HG03571 (cell line): ENCODE data around the gene TENT5C.

Experiments used
- ATAC-seq: cut with Tn5 transposase; IDR thresholded peaks from one replicate; pipeline ENCODE4 v1.9.1; 2021; ENCODE audit not compliant: unreplicated experiment

TENT5C gene

DNA sequence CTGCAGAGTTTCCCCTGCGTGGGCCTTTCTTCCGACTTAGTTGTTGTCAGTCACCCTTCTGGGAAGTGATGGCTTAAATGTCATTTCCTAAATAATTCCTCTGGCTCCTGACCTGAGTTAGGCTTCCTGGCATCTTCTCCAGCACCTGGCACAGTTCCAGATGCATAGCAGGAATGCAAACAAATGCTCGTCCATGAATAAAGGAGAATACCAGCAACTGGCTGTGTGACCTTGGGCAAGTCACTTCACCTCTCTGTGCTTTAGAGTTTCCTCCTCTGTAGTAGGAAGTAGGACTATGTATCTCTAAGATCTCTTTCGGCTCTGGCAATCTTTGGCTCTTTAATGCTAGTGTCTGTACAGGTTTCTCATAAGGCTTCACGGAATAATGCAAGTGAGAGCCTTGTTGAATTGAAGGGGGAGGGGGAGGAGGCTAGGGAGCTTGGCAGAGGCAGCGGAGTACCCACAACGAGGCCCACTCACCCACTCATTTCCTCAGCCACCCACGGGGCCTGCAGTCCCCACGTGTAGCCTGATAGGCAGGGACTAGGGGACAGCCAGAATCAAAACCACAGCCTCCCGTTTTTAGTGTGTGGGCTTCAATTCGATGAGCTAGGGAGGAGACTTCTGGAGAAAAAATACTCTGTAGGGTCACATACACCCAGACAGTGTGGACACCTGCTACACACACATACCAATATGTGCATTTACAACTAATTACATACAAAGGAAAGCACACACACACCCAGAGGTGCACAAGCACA, 48.1 kb downstream of the TENT5C start:
- no peak for ATAC-seq

DNA sequence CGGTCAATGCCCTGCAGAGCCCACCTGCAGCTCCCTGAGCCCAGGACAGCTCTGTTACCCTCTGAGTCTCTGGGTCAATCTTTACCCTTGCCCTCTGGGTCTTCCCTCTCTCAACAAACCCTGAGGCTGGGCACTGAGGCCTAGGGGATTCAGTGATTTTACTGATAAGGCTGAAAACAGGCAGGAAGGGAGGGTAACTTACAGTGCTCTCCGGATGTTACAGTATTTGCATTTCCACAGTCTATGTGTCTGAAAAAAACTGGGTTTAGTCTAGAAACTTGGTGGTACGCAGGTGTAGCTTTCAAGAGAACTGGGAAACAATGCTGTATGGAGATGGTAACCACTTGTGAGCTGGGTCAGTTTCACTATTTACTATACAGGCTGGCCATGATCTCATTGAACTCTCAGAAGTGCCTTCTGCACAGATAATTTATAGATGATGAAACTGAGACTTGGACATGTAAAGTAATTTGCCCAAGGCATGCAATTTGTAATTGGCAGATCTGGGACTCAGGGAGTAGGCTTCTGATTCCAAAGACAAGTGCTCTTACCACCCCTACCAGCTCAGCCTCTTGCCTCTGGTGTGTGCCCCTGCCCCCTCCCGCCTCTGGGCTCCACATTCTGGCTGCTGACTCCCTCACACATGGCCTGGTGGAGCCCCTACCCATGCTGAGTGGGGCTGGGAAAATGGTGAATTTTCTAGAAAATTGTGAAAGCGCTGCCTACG, 48.8 kb downstream of the TENT5C start:
- peak; percentile 76 for ATAC-seq

DNA sequence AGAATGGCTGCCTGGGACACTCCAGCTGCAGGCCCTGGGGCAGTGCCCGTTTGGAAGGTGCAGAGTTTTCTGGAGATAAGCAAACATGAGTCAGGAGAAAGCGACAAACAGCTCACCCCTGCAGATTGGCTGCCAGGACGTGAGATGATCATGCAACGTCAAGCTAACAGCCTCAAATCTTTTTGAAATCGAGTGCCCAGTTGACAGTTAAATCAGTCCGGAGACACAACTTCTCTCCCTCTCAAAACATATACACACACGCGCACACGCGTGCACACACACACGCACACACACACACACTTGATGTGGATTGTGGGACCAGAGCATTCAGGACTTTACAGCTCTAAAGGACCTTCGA, 49.4 kb downstream of the TENT5C start:
- ATAC-seq = no peak

DNA sequence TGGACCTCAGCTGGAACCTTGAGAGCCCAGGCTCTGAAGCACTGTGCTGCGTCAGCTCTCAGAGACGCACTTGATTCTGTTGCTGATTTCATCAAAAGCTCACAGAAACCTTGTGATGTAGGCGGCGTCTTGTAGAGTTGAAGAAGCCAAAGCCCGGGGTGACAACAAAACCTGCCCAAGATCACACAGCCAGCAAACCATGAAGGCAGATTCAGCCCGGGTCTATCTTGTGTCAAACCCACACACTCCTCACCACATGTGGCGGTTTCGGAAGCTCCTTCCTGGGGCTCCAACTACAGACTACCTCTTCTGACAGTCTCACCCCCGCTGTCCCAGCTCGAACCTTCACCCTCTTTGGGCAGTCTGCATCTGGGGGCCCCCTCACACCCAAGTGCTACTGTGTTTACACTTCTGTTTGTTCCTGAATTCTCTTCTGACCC, 50.4 kb downstream of the TENT5C start:
- peak; percentile 32 for ATAC-seq

DNA sequence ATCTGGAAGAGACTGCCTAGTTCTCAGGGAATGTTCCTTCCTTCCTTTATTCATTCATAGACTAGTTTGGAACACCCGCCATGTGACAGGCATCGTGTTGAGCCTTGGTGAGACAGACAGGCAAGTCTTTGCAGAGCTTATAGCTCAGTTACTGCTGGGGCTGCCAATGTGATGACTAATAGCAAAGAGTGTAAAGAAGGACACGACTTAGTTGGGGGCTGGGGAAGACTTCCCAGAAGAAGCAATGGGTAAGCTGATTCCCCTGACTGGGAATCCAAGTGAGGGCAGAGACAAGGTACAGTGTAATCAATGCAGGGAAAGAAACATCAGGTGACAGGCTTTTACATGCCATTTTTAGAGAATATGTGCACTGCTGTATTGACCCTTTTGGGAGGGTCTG, 51.2 kb downstream of the TENT5C start:
- no peak for ATAC-seq

DNA sequence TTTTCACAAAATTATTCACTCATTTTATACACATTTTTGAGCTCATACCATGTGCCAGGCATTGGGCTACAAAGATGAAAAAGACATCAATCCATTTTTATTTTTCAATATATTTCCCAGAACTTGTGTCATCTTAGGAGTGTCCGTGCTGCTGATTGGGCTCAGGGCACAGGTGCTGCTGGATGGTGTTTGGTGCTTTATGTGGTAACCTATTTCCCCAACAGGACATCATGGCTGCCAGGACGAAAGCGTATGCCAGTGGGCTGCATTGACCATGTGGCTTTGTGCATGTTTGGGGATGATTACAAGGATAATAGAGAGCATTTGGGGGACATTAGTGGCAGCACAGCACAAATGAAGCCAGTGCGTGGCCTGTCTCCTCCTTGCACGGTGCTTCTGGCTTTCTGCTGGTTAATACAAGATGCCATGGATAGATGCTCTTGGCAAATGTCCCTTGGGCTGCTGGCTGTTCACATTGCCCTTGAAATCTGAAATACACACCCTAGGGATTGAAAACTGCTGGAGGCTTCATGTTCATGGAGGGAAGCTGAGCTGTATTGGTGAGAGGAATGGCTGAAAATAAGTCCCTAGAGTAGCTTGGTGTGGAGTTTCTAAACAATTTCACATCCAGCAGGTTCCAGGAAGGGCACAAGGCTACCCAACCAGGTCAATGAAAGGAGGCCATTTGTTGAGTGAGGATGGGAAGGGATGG, 52.3 kb downstream of the TENT5C start:
- no peak for ATAC-seq

DNA sequence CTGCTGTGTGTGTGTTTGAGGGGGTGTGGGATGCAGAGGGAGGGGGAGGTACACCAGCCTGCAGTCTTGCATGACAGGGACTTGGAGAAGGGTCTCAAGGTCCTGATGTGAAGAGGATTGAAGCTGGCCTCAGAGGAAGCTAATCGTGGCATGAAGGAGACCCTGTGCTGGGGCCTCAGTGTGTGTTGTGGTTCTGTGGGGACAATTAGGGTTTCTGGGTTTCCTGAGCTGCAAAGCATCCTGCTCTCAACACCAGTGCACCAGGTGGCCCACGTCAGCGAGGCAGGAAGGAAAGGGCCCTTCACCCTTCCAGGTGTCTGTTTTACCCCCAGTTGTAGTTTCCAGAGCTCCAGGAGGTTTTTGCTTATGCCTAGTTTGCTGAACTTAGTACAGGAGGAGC, 52.8 kb downstream of the TENT5C start:
- ATAC-seq = peak; percentile 34

DNA sequence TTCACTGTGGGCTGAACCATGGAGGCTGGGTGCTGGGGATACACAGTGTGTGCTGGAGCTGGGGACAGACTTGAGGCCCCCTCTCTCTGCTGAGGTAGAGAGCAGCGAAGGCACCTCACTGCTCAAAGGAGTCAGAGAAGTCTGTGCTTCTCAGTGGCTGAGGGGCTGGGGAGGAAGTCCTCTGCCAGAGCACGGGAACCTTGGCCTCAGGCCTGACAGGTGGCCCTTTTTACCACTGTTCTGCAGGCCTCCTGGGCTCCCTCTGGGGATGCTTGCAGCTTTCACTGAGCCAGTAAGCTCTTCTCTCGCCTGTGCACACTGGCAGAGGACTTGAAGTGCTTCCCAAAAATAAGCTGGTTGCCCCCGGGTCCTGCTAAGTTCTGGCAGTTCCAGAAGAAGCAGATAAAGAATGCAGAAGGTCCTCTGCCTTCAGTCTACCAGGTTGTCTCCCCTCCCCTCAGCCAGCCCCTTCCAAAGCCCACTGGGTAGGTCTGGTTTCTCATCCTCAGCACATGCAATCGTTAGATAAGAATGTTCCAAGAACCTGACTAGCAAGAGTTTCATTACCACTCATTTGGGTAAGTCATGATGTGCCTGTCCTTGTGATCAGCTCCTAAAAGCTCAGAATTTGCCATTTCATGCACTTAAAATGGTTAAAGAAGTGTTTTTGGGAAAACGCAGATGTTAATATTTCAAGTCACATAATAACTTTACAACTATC, 53.9 kb downstream of the TENT5C start:
- ATAC-seq = no peak

DNA sequence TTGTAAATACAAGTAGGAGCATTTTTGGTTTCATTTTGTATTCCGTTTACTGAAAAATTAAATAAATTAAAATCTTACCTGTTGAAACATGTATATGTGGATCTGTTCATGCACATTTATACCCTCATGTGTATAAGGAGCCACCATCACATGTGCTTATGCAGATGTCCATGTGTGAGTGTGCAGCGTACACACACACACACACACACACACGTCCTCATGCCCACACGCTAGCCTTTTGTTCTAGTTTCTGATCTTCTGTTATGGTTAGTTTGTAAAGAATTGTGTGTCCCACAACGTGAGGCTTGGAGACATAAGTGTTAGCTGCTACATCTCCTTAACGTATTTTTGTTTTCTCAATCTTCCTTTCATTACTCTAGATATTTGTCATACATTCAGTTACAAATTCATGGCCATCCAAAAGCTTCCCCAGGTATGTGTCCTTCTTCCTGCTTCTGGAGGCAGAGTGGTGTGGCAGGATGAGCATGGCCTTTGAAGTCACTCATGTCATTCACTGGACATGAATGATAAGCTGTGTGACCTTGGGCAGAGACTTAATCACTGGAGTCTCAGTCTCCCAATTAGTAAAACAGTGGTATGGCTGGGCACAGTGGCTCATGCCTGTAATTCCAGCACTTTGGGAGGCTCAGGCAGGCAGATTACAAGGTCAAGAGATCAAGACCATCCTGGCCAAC, 54.6 kb downstream of the TENT5C start:
- ATAC-seq = no peak

DNA sequence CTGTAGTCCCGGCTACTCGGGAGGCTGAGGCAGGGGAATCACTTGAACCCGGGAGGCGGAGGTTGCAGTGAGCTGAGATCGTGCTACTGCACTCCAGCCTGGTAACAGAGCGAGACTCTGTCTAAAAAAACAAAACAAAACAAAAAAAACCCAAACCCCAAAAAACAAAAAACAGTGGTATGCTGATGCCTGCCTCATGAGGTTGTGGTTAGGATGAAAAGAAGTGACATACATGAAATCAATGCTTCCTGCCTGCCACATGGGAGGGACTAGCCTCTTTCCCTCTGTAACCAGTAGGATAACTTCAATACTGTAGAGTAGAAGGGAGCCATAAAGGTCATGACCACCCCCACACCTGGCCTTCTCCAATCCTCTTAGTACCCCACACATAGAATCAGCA, 55.2 kb downstream of the TENT5C start:
- ATAC-seq = no peak

DNA sequence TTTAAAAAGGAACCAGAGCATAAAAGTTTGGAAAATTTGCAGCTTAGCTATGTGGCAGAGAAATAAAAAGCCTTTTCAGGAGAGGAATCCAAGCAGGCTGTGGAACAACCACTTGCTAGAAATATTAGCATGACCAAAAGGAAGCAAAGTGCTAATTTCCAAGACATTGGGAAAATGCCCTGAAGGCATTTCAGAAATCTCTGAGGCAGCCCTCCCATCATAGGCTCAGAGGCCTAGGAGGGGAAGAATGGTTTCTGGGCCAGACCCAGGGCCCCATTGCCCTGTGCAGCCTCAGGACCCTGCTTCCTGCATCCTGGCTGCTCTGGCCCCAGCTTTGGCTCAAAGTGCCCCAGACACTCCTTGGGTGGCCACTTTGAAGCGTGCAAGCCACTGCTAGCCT, 56.8 kb downstream of the TENT5C start:
- no peak for ATAC-seq

DNA sequence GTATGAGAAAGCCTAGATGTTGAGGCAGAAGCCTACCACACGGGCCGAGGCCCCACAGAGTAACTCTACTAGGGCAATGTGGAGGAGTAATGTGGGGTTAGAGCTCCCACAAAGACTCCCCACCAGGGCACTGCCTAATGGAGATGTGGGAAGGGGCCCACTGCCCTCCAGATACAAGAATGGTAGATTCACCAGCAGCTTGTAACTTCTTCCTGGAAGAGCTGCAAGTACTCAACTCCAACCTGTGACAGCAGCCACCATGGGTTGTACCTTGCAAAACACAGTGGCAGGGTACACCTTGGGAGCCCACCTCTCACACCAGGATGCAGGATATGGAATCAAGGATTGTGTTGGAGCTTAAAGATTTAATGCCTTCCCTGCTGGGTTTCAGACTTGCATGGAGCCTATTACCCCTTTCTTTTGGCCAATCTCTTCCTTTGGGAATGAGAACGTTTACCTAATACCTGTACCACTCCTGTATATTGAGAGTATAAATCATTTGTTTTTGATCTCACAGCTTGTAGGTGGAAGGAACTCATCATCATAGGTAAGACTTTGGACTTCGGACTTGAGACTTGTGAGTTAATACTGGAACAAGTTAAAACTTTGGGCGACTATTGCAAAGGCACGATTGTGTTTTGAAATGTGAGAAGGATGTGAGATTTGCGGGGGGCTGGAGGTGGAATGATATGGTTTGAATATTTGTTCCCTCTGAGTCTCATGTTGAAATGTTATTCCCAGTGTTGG, 57.5 kb downstream of the TENT5C start:
- ATAC-seq = no peak

DNA sequence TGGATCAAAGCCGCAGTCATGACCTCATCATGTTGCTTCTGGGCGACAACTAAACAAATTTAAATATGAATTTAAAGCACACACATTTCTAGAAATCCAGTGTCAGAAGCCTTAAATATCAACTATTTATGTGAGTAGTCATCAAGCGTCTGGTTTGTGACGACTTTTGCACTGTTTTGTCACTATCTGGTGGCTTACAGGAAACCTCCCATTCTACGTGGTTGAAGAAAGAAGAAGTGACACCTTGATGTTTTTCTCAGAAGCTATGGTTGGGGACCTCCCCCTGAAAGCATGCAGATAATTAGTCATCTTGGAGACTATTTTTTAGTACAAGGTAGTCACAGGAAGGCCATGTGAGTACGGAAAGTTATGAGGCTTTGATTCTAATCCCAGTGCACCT, 58.5 kb downstream of the TENT5C start:
- peak; percentile 99 for ATAC-seq

DNA sequence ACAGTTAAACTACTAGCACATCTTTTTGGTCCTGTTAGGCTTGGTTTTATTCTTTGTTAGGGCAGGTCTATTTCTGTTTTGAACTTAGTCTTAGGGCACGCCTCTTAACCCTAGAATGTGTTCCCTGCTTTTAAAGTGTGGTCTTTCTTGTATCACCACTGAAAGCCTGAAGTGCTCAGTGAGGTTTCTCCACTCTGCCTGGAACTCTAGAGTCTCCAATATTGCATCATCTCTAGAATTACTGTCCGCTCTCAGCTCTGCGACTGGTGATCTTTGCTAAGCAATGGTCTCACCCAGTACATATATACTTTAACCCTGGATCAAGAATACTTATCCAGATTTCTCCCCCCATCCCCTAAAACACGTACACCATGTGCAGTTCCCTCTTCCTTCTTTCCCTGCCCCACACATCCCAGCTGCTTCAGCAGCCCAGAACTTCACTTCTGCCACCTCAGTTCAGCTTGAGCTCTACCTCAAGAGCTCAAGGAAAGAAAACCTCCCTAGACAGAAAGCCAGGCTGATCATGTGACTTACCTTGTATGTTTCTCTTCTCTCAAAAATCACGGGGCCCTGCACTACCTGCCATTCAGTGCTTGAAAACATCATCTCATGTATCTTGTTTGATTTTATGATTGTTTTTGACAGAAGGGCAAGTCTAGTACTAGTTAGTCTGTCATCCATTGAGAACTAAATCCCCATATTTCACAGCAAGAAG, 59.9 kb downstream of the TENT5C start:
- no peak for ATAC-seq

DNA sequence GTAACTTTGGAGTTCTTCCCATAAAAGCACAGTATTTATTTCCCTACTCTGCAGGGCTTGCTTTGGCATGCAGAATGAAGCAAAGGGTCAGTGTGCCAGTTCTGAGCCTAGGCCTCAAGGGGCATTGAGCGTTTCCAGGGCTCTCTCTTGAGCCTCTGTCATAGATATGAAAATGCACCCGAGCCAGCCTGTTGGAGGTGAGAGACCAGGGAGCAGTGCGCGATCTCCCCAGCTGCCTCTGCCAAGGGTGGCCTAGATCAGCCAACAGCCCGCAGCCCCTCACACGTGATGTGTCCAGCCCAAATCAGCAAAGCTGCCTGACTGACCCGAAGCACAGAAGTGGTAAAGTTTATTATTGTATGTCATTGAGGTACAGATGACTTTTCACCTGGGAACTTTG, 63.7 kb downstream of the TENT5C start:
- no peak for ATAC-seq

DNA sequence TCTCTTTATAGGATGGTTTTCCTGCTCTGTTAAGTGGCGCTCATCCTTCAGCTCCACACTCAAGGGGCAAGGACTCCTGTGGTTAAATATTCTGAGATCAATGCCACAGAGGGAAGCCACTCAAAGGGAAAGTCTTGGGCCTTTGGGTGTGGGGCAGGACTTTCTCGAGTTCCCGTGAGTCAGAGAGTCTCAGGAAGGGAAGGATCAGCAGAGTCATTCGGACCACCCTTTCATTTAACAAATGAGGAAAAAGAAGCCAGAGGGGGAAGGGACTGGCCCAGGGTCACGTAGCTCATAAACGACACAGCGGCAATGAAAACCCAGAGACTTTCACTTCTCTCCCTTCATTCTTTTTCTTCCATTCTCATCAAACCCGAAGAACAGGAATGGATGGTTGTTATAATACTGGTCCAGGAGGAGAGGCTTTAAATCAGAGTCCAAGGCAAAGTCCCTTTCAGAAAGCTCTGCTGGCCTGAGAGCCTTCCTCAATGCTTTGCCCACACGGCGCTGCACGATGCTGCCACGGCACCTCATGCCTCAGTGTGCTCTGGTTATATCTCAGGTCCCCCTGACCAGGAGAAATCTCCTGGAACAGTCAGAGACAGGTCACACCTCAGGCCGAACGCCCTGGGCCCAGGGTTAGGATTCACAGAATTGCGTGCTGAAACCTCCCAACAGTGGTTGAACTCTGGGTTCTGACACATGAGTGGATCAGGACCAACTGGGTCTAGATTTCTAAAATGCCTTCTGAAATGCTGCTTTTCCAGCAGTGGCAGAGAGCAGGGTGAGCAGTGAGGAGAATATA, 65.3 kb downstream of the TENT5C start:
- ATAC-seq = no peak

DNA sequence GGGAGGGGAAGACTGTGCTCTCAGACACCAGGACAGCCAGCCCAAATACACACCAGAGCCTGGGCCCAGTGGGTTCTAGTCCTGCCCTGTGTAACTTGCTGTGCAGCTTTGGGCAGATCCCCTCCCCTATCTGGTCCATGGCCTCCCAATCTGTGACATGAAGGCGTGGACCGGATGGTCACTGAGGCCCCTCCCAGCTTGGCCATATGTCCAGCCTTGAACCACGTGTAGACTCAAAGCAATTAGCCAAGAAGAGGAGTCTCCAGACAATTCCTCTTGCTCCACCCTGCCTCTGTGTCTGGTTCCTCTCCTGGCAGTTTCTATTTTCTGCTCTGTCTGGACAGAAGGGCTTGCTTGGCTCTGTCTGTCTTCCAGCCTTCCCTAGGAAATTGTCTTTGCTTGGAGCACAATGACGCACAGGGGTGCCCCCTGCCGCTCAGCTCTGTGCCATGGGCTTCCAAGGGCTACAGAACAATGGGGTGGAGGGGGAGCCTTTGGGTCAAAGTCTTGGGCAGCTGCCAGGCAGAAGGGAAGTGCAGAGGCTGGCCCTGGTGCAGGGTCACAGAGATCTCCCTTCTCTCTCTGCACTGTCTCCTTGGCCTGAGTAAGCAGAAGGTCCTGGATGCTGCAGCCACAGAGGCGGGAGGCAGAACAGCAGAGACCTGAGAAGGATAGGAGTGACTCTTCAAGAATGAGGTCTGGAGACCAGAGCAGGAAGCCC, 66.1 kb downstream of the TENT5C start:
- ATAC-seq = no peak

DNA sequence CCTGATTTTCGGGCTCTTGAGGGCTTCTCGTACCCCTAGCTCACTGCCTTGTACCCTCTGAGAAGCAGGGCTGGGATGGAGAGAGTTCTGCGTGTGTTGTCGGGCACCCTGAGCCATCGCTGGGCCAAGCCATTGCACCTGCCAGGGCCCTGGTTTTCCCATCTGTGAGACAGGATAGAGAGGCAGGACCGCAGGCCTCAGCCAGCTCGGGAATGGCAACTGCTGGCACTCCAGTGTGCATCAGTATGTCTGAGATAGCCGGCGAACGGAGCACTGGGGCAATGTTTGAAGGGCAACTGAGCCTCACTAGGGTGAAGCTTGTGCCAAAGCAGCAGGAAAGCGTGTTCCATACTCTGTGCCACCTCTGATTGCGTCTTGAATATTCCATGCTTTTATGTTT, 66.9 kb downstream of the TENT5C start:
- no peak for ATAC-seq
